ENCODE results near the gene MPPED2. TPM values are rescaled to one million over a fixed set of nuclear protein-coding genes. Genes with fewer than 3 reads are reported as not detected.

MPPED2 gene
- total RNA-seq, 5 donors from 2014 or later (not counting 1 experiment from before 2014, with no cell fraction given) = 0.58 to 8.1 (median 0.99) TPM

- WGBS (ENCODE audit: insufficient coverage) = no CpG with 5 or more reads among the region's 1 CpG
These were observed 43.1 kb downstream of the MPPED2 start for GRCh38 chr11:30543066-30543465.

GRCh38 chr11:30540781-30541180 is 45.4 kb downstream of the MPPED2 start:
- CTCF ChIA-PET = no interaction called here
- H3K27ac Mint-ChIP-seq = no peak overlapping the region
- no peaks in the 10 kb centered on the region for H3K27me3 Mint-ChIP-seq
- no peak overlapping the region for H3K4me3 Mint-ChIP-seq
- Histone ChIP-seq H3K4me1 (ENCODE audit: control insufficient read depth in 1 of 2, extremely low read depth in 1 of 2, insufficient read depth in 2 of 2, low read length in 2 of 2) (no peaks in the 10 kb centered on the region), H3K27ac (ENCODE audit: low read length) (no peak overlapping the region), H3K4me3 (ENCODE audit: control insufficient read depth in 1 of 2, extremely low read depth in 1 of 2, low read length in 1 of 2) (no peak overlapping the region), H3K36me3 (ENCODE audit: control insufficient read depth in 2 of 2, extremely low read depth in 1 of 2, insufficient read depth in 1 of 2, low read length in 1 of 2) (no peaks in the 10 kb centered on the region), H3K9me3 (no peaks in the 10 kb centered on the region), H3K27me3 (replicated peaks in 1 of 2; ENCODE audit: control insufficient read depth in 2 of 2, extremely low read depth in 1 of 2, insufficient read depth in 2 of 2, low read length in 1 of 2) (no peaks in the 10 kb centered on the region)
- POLR2A ChIA-PET = no interaction called here
- no peaks in the 10 kb centered on the region for H3K9me3 Mint-ChIP-seq
- no CpG with 5 or more reads among the region's 1 CpG for WGBS (ENCODE audit: insufficient coverage)
- no peaks in the 10 kb centered on the region for H3K36me3 Mint-ChIP-seq
- ATAC-seq (replicated peaks in 1 of 4) (no peak), DNase-seq (no peak)
- no peaks in the 10 kb centered on the region for H3K4me1 Mint-ChIP-seq

More at GRCh38 chr11:30543066-30543465, 43.1 kb downstream of the MPPED2 start:
- no peaks in the 10 kb centered on the region for H3K9me3 Mint-ChIP-seq
- Histone ChIP-seq H3K27ac (ENCODE audit: low read length) (no peak overlapping the region), H3K36me3 (ENCODE audit: control insufficient read depth in 2 of 2, extremely low read depth in 1 of 2, insufficient read depth in 1 of 2, low read length in 1 of 2) (no peaks in the 10 kb centered on the region), H3K4me3 (ENCODE audit: control insufficient read depth in 1 of 2, extremely low read depth in 1 of 2, low read length in 1 of 2) (no peak overlapping the region), H3K4me1 (ENCODE audit: control insufficient read depth in 1 of 2, extremely low read depth in 1 of 2, insufficient read depth in 2 of 2, low read length in 2 of 2) (no peaks in the 10 kb centered on the region), H3K27me3 (replicated peaks in 1 of 2; ENCODE audit: control insufficient read depth in 2 of 2, extremely low read depth in 1 of 2, insufficient read depth in 2 of 2, low read length in 1 of 2) (no peaks in the 10 kb centered on the region), H3K9me3 (no peaks in the 10 kb centered on the region)
- ATAC-seq (replicated peaks in 1 of 4) (no peak), DNase-seq (no peak)
- no peaks in the 10 kb centered on the region for H3K36me3 Mint-ChIP-seq
- H3K4me3 Mint-ChIP-seq = no peak overlapping the region
- H3K27me3 Mint-ChIP-seq = no peaks in the 10 kb centered on the region
- no peaks in the 10 kb centered on the region for H3K4me1 Mint-ChIP-seq
- ChIA-PET CTCF (no interaction called here), POLR2A (no interaction called here)
- H3K27ac Mint-ChIP-seq = no peak overlapping the region

GRCh38 chr11:30538251-30538650 is 47.9 kb downstream of the MPPED2 start:
- no peaks in the 10 kb centered on the region for H3K9me3 Mint-ChIP-seq

GRCh38 chr11:30535818-30536217 is 50.3 kb downstream of the MPPED2 start:
- POLR2A ChIA-PET = no interaction called here
- H3K27ac Mint-ChIP-seq = no peak overlapping the region
- no peaks in the 10 kb centered on the region for H3K27me3 ChIP-seq (replicated peaks in 1 of 2; ENCODE audit: control insufficient read depth in 2 of 2, extremely low read depth in 1 of 2, insufficient read depth in 2 of 2, low read length in 1 of 2)
- H3K4me1 Mint-ChIP-seq = no peaks in the 10 kb centered on the region
- no peak for ATAC-seq (replicated peaks in 1 of 4)
- H3K36me3 Mint-ChIP-seq = no peaks in the 10 kb centered on the region
- no peaks in the 10 kb centered on the region for H3K4me1 ChIP-seq (ENCODE audit: control insufficient read depth in 1 of 2, extremely low read depth in 1 of 2, insufficient read depth in 2 of 2, low read length in 2 of 2)
- no peaks in the 10 kb centered on the region for H3K36me3 ChIP-seq (ENCODE audit: control insufficient read depth in 2 of 2, extremely low read depth in 1 of 2, insufficient read depth in 1 of 2, low read length in 1 of 2)
- H3K27me3 Mint-ChIP-seq = no peaks in the 10 kb centered on the region
- CTCF ChIA-PET = no interaction called here
- no peaks in the 10 kb centered on the region for H3K9me3 ChIP-seq
- peaks cover 0 to 3% (median 0%) of the 10 kb centered on the region in 3 donors for H3K9me3 Mint-ChIP-seq
- no peak overlapping the region for H3K27ac ChIP-seq (ENCODE audit: low read length)
- H3K4me3 Mint-ChIP-seq = no peak overlapping the region
- no peak for DNase-seq
- 95% methylated on average over 3 of the region's 13 CpGs for WGBS (ENCODE audit: insufficient coverage)
- H3K4me3 ChIP-seq (ENCODE audit: control insufficient read depth in 1 of 2, extremely low read depth in 1 of 2, low read length in 1 of 2) = no peak overlapping the region

More at GRCh38 chr11:30538251-30538650, 47.9 kb downstream of the MPPED2 start:
- Histone ChIP-seq H3K4me3 (ENCODE audit: control insufficient read depth in 1 of 2, extremely low read depth in 1 of 2, low read length in 1 of 2) (no peak overlapping the region), H3K9me3 (no peaks in the 10 kb centered on the region), H3K27me3 (replicated peaks in 1 of 2; ENCODE audit: control insufficient read depth in 2 of 2, extremely low read depth in 1 of 2, insufficient read depth in 2 of 2, low read length in 1 of 2) (no peaks in the 10 kb centered on the region), H3K27ac (ENCODE audit: low read length) (no peak overlapping the region), H3K4me1 (ENCODE audit: control insufficient read depth in 1 of 2, extremely low read depth in 1 of 2, insufficient read depth in 2 of 2, low read length in 2 of 2) (no peaks in the 10 kb centered on the region), H3K36me3 (ENCODE audit: control insufficient read depth in 2 of 2, extremely low read depth in 1 of 2, insufficient read depth in 1 of 2, low read length in 1 of 2) (no peaks in the 10 kb centered on the region)
- Mint-ChIP-seq H3K36me3 (no peaks in the 10 kb centered on the region), H3K27ac (no peak overlapping the region), H3K4me3 (no peak overlapping the region), H3K4me1 (no peaks in the 10 kb centered on the region), H3K27me3 (no peaks in the 10 kb centered on the region)
- CTCF ChIA-PET = no interaction called here
- POLR2A ChIA-PET = no interaction called here
- DNase-seq (no peak), ATAC-seq (replicated peaks in 1 of 4) (no peak)

GRCh38 chr11:30533445-30533947 is 52.7 kb downstream of the MPPED2 start:
- Mint-ChIP-seq H3K36me3 (no peaks in the 10 kb centered on the region), H3K4me1 (no peaks in the 10 kb centered on the region), H3K9me3 (peaks cover 0 to 7% (median 0%) of the 10 kb centered on the region in 3 donors), H3K4me3 (no peak overlapping the region), H3K27ac (no peak overlapping the region), H3K27me3 (no peaks in the 10 kb centered on the region)
- H3K27ac ChIP-seq (ENCODE audit: low read length) = no peak overlapping the region
- ChIA-PET POLR2A (no interaction called here), CTCF (no interaction called here)
- H3K4me3 ChIP-seq (ENCODE audit: control insufficient read depth in 1 of 2, extremely low read depth in 1 of 2, low read length in 1 of 2) = no peak overlapping the region
- no CpG with 5 or more reads among the region's 2 CpGs for WGBS (ENCODE audit: insufficient coverage)
- ATAC-seq (replicated peaks in 1 of 4) (no peak), DNase-seq (no peak)
- H3K4me1 ChIP-seq (ENCODE audit: control insufficient read depth in 1 of 2, extremely low read depth in 1 of 2, insufficient read depth in 2 of 2, low read length in 2 of 2) = no peaks in the 10 kb centered on the region
- no peaks in the 10 kb centered on the region for H3K9me3 ChIP-seq
- H3K36me3 ChIP-seq (ENCODE audit: control insufficient read depth in 2 of 2, extremely low read depth in 1 of 2, insufficient read depth in 1 of 2, low read length in 1 of 2) = no peaks in the 10 kb centered on the region
- H3K27me3 ChIP-seq (replicated peaks in 1 of 2; ENCODE audit: control insufficient read depth in 2 of 2, extremely low read depth in 1 of 2, insufficient read depth in 2 of 2, low read length in 1 of 2) = no peaks in the 10 kb centered on the region

- 78% methylated on average over 2 of the region's 3 CpGs for WGBS (ENCODE audit: insufficient coverage)
- Mint-ChIP-seq H3K4me1 (no peaks in the 10 kb centered on the region), H3K9me3 (peaks cover 0 to 5% (median 0%) of the 10 kb centered on the region in 3 donors), H3K27me3 (no peaks in the 10 kb centered on the region), H3K27ac (no peak overlapping the region), H3K36me3 (no peaks in the 10 kb centered on the region), H3K4me3 (no peak overlapping the region)
- CTCF ChIA-PET = no interaction called here
- Histone ChIP-seq H3K27ac (ENCODE audit: low read length) (no peak overlapping the region), H3K27me3 (replicated peaks in 1 of 2; ENCODE audit: control insufficient read depth in 2 of 2, extremely low read depth in 1 of 2, insufficient read depth in 2 of 2, low read length in 1 of 2) (peaks cover 0 to 2% of the 10 kb centered on the region in 2 experiments), H3K4me3 (ENCODE audit: control insufficient read depth in 1 of 2, extremely low read depth in 1 of 2, low read length in 1 of 2) (no peak overlapping the region), H3K4me1 (ENCODE audit: control insufficient read depth in 1 of 2, extremely low read depth in 1 of 2, insufficient read depth in 2 of 2, low read length in 2 of 2) (no peaks in the 10 kb centered on the region), H3K9me3 (no peaks in the 10 kb centered on the region), H3K36me3 (ENCODE audit: control insufficient read depth in 2 of 2, extremely low read depth in 1 of 2, insufficient read depth in 1 of 2, low read length in 1 of 2) (no peaks in the 10 kb centered on the region)
- POLR2A ChIA-PET = no interaction called here
- ATAC-seq (replicated peaks in 1 of 4) (no peak), DNase-seq (no peak)
These were observed 58.6 kb downstream of the MPPED2 start for GRCh38 chr11:30527566-30527965.

- DNase-seq = no peak
- no peak overlapping the region for H3K4me3 ChIP-seq (ENCODE audit: control insufficient read depth in 1 of 2, extremely low read depth in 1 of 2, low read length in 1 of 2)
- WGBS (ENCODE audit: insufficient coverage) = 80% methylated on average over 1 of the region's 3 CpGs
- H3K27ac ChIP-seq (ENCODE audit: low read length) = no peak overlapping the region
- ChIA-PET CTCF (interaction anchor here (0.7 kb wide), 2 partner anchors 152 to 179 kb away, joined by 3 to 5 read pairs; no protein-coding TSS in a partner anchor), POLR2A (interaction anchor here (0.7 to 0.8 kb wide), 2 partner anchors 11 to 746 kb away, joined by 4 to 13 read pairs; no protein-coding TSS in a partner anchor)
- Mint-ChIP-seq H3K27ac (no peak overlapping the region), H3K36me3 (no peaks in the 10 kb centered on the region), H3K4me3 (no peak overlapping the region), H3K9me3 (peaks cover 0 to 4% (median 0%) of the 10 kb centered on the region in 3 donors), H3K27me3 (no peaks in the 10 kb centered on the region), H3K4me1 (no peaks in the 10 kb centered on the region)
- H3K36me3 ChIP-seq (ENCODE audit: control insufficient read depth in 2 of 2, extremely low read depth in 1 of 2, insufficient read depth in 1 of 2, low read length in 1 of 2) = no peaks in the 10 kb centered on the region
- ATAC-seq (replicated peaks in 1 of 4) = no peak
- H3K9me3 ChIP-seq = no peaks in the 10 kb centered on the region
- peaks cover 0 to 2% of the 10 kb centered on the region in 2 experiments for H3K27me3 ChIP-seq (replicated peaks in 1 of 2; ENCODE audit: control insufficient read depth in 2 of 2, extremely low read depth in 1 of 2, insufficient read depth in 2 of 2, low read length in 1 of 2)
- H3K4me1 ChIP-seq (ENCODE audit: control insufficient read depth in 1 of 2, extremely low read depth in 1 of 2, insufficient read depth in 2 of 2, low read length in 2 of 2) = no peaks in the 10 kb centered on the region
These were observed 59.6 kb downstream of the MPPED2 start for GRCh38 chr11:30526558-30526957.

All from T-cell (primary cell).